Activated T-helper 2 cell treated with anti-CD3 and anti-CD28 coated beads, Interferon-gamma antibody, Interleukin-2, Interleukin-4, amounts not matched to agents 10 μg/mL and 5 μg/mL and 100 μg/mL, durations not matched to agents 14 hours and 24 hours and 36 hours (primary cell): ENCODE results near the gene SLC25A2. TPM values are rescaled to one million over a fixed set of nuclear protein-coding genes. Genes with fewer than 3 reads are reported as not detected.

Source experiments
- DNase-seq: peaks from one replicate; pipeline ENCODE4 v3.0.0; 2021; ENCODE audit warnings: low spot score
- H3K27ac Mint-ChIP-seq: one replicate; pipeline ENCODE4 v1.8.0; 2021; ENCODE audit warnings: mixed read lengths
- H3K27me3 Mint-ChIP-seq: one replicate; pipeline ENCODE4 v1.8.0; 2021; ENCODE audit warnings: low read depth, mixed read lengths
- H3K36me3 Mint-ChIP-seq: one replicate; pipeline ENCODE4 v1.8.0; 2021; ENCODE audit warnings: low read depth, mixed read lengths
- H3K4me1 Mint-ChIP-seq: one replicate; pipeline ENCODE4 v1.8.0; 2021; ENCODE audit warnings: low read depth, mixed read lengths
- H3K4me3 Mint-ChIP-seq: one replicate; pipeline ENCODE4 v1.8.0; 2021; ENCODE audit warnings: low read depth, mild to moderate bottlenecking, moderate library complexity, mixed read lengths
- H3K9me3 Mint-ChIP-seq: one replicate; pipeline ENCODE4 v1.8.0; 2021; ENCODE audit warnings: mixed read lengths
- intact Hi-C: fragments of 100-400 bp; cut with micrococcal nuclease; formaldehyde crosslinking; loops from one replicate; pipeline ENCODE4 v1.15.1; 2023
- total RNA-seq: library from RNA; stranded (reverse); gene quantifications from 2 replicates; pipeline ENCODE4 v1.2.3, GENCODE V29; 2022

The SLC25A2 gene
- total RNA-seq, 1 donor from 2014 or later, result 0.16 TPM

- no peak overlapping the region for H3K4me3 Mint-ChIP-seq
- H3K36me3 Mint-ChIP-seq, result peaks cover 2% of the 10 kb centered on the region
- peaks cover 74% of the 10 kb centered on the region for H3K9me3 Mint-ChIP-seq
- intact Hi-C loops, result no loop called here
- no peaks in the 10 kb centered on the region for H3K4me1 Mint-ChIP-seq
- H3K27ac Mint-ChIP-seq, result no peak overlapping the region
- no peak for DNase-seq
- H3K27me3 Mint-ChIP-seq, result no peaks in the 10 kb centered on the region
Measured at GRCh38 chr5:141269195-141269594, 34.7 kb downstream of the SLC25A2 start.

GRCh38 chr5:141261238-141261546 is 42.7 kb downstream of the SLC25A2 start:
- Mint-ChIP-seq H3K36me3 (no peaks in the 10 kb centered on the region), H3K4me3 (no peak overlapping the region), H3K27ac (no peak overlapping the region), H3K27me3 (no peaks in the 10 kb centered on the region), H3K4me1 (no peaks in the 10 kb centered on the region), H3K9me3 (peaks cover 72% of the 10 kb centered on the region)
- DNase-seq, result no peak
- intact Hi-C loops, result no loop called here

GRCh38 chr5:141260458-141261237 is 43.2 kb downstream of the SLC25A2 start:
- intact Hi-C loops, result no loop called here
- H3K9me3 Mint-ChIP-seq, result peaks cover 71% of the 10 kb centered on the region
- H3K36me3 Mint-ChIP-seq, result no peaks in the 10 kb centered on the region
- H3K27ac Mint-ChIP-seq, result no peak overlapping the region
- no peak for DNase-seq
- no peaks in the 10 kb centered on the region for H3K27me3 Mint-ChIP-seq
- H3K4me1 Mint-ChIP-seq, result no peaks in the 10 kb centered on the region
- no peak overlapping the region for H3K4me3 Mint-ChIP-seq

DNA sequence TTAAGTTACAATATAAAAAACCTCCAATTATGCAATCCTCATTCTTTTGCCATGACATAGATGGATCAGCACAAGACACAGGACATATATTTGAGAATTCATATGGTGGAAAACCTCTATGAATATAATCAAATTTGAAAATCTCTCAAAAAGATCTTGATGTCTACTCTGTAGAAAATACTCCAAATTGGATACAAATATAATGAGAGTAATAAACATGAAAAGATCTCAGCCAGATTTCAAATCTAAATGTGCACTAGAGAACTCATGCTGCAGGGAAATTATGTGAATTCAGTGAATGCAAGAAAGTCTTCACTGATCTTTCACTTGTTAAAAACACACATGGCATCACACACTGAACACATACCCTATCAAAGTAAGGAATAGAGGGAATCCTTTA is 44.9 kb downstream of the SLC25A2 start:
- intact Hi-C loops, result no loop called here
- Mint-ChIP-seq H3K27ac (no peak overlapping the region), H3K27me3 (no peaks in the 10 kb centered on the region), H3K36me3 (no peaks in the 10 kb centered on the region), H3K9me3 (peaks cover 80% of the 10 kb centered on the region), H3K4me1 (no peaks in the 10 kb centered on the region), H3K4me3 (no peak overlapping the region)
- no peak for DNase-seq

DNA sequence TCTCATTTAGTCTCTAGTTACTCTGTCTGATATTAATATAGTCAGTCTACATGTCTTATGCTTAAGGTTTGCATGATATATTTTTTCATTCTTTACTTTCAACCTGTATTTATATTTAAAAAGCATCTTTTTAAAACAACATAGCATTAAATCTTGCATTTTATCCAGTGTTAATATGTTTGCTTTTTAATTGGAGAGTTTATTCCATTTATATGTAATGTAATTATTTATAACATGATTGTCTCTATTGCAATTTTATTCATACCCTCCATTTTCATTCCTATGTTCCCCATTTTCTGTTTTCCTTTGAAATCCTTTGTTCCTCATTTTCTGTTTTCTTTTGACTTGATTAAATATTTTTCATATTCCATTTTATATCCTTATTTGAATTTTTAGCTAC is 45.4 kb downstream of the SLC25A2 start:
- no peak overlapping the region for H3K4me3 Mint-ChIP-seq
- intact Hi-C loops, result no loop called here
- H3K27me3 Mint-ChIP-seq, result no peaks in the 10 kb centered on the region

More for the DNA sequence above, 45.4 kb downstream of the SLC25A2 start:
- Mint-ChIP-seq H3K9me3 (peaks cover 78% of the 10 kb centered on the region), H3K36me3 (no peaks in the 10 kb centered on the region), H3K27ac (no peak overlapping the region), H3K4me1 (no peaks in the 10 kb centered on the region)
- DNase-seq, result no peak

Other genes with a start within 250 kb of the SLC25A2 start
- 0.11 and 0.25 TPM in 2 replicates for gene PCDHB2, start 209.4 kb downstream of the SLC25A2 start, total RNA-seq
- not detected in 2 replicates for gene PCDHB3, start 203.6 kb downstream of the SLC25A2 start, total RNA-seq
- not detected in 2 replicates for gene PCDHB4, start 182.2 kb downstream of the SLC25A2 start, total RNA-seq
- not detected in 2 replicates for gene PCDHB5, start 168.8 kb downstream of the SLC25A2 start, total RNA-seq
- not detected in 2 replicates for gene PCDHB6, start 154.0 kb downstream of the SLC25A2 start, total RNA-seq
- 0.07 TPM in 1 of 2 replicates, not detected in the other for gene PCDHB7, start 131.4 kb downstream of the SLC25A2 start, total RNA-seq
- not detected in 2 replicates for gene PCDHB8, start 126.3 kb downstream of the SLC25A2 start, total RNA-seq
- gene PCDHB16, start 121.7 kb downstream of the SLC25A2 start, total RNA-seq, result not detected in 2 replicates
- gene PCDHB9, start 116.9 kb downstream of the SLC25A2 start, total RNA-seq, result not detected in 2 replicates
- not detected in 2 replicates for gene PCDHB10, start 111.7 kb downstream of the SLC25A2 start, total RNA-seq
- not detected in 2 replicates for gene PCDHB11, start 104.4 kb downstream of the SLC25A2 start, total RNA-seq
- not detected in 2 replicates for gene PCDHB12, start 95.3 kb downstream of the SLC25A2 start, total RNA-seq
- gene PCDHB13, start 90.1 kb downstream of the SLC25A2 start, total RNA-seq, result 0.02 TPM in 1 of 2 replicates, not detected in the other
- not detected in 2 replicates for gene PCDHB14, start 80.7 kb downstream of the SLC25A2 start, total RNA-seq
- gene PCDHB15, start 58.7 kb downstream of the SLC25A2 start, total RNA-seq, result not detected in 2 replicates
- 67.1 and 70.5 TPM in 2 replicates for gene TAF7, start 16.7 kb upstream of the SLC25A2 start, total RNA-seq
- gene PCDHGA1, start 26.5 kb upstream of the SLC25A2 start, total RNA-seq, result 0.09 and 0.14 TPM in 2 replicates
- gene PCDHGA2, start 34.7 kb upstream of the SLC25A2 start, total RNA-seq, result 0.09 and 0.11 TPM in 2 replicates
- 0.11 and 0.16 TPM in 2 replicates for gene PCDHGA3, start 39.8 kb upstream of the SLC25A2 start, total RNA-seq
- gene PCDHGB1, start 46.0 kb upstream of the SLC25A2 start, total RNA-seq, result 0.16 and 0.48 TPM in 2 replicates
- gene PCDHGA4, start 51.0 kb upstream of the SLC25A2 start, total RNA-seq, result 0.44 and 0.57 TPM in 2 replicates
- gene PCDHGB2, start 55.9 kb upstream of the SLC25A2 start, total RNA-seq, result 0.85 and 0.91 TPM in 2 replicates
- 0.43 and 0.51 TPM in 2 replicates for gene PCDHGA5, start 60.1 kb upstream of the SLC25A2 start, total RNA-seq
- 0.46 and 0.85 TPM in 2 replicates for gene PCDHGB3, start 66.2 kb upstream of the SLC25A2 start, total RNA-seq
- gene PCDHGA6, start 69.8 kb upstream of the SLC25A2 start, total RNA-seq, result 0.48 and 0.55 TPM in 2 replicates
- 0.16 and 0.30 TPM in 2 replicates for gene PCDHGA7, start 78.7 kb upstream of the SLC25A2 start, total RNA-seq
- gene PCDHGB4, start 83.6 kb upstream of the SLC25A2 start, total RNA-seq, result 0.28 and 0.34 TPM in 2 replicates
- 0.07 and 0.23 TPM in 2 replicates for gene PCDHGA8, start 88.6 kb upstream of the SLC25A2 start, total RNA-seq
- gene PCDHGB5, start 93.9 kb upstream of the SLC25A2 start, total RNA-seq, result 0.62 and 0.92 TPM in 2 replicates
- gene PCDHGA9, start 98.7 kb upstream of the SLC25A2 start, total RNA-seq, result 0.23 and 0.32 TPM in 2 replicates
- gene PCDHGB6, start 104.0 kb upstream of the SLC25A2 start, total RNA-seq, result 0.21 and 0.34 TPM in 2 replicates
- gene PCDHGA10, start 108.9 kb upstream of the SLC25A2 start, total RNA-seq, result 0.21 and 0.34 TPM in 2 replicates
- gene PCDHGB7, start 113.6 kb upstream of the SLC25A2 start, total RNA-seq, result 0.18 and 0.23 TPM in 2 replicates
- gene PCDHGA11, start 117.0 kb upstream of the SLC25A2 start, total RNA-seq, result 0.21 and 0.39 TPM in 2 replicates
- gene PCDHGA12, start 126.5 kb upstream of the SLC25A2 start, total RNA-seq, result 0.11 and 0.16 TPM in 2 replicates
- 0.21 and 0.23 TPM in 2 replicates for gene PCDHGC3, start 171.9 kb upstream of the SLC25A2 start, total RNA-seq
- gene PCDHGC4, start 181.0 kb upstream of the SLC25A2 start, total RNA-seq, result not detected in 2 replicates
- gene PCDHGC5, start 185.0 kb upstream of the SLC25A2 start, total RNA-seq, result not detected in 2 replicates